A673 (cell line): ENCODE measurements around the gene TMIGD3. TPM values are rescaled to one million over a fixed set of nuclear protein-coding genes. Genes with fewer than 3 reads are reported as not detected.

ENCODE experiments used
- BruUV-seq: library from RNA; stranded (reverse); fragments of 400-500 nt; replicated peaks from 2 replicates; lab custom pipeline; 2021; lab: Mats Ljungman, UMichigan
- CTCF ChIA-PET: fragments of 300-600 bp; sonication (Branson Sonifier 250); formaldehyde crosslinking; loops from one replicate; lab custom pipeline; 2022; ENCODE audit warnings: antibody characterized with exemption; lab: Charles Lee
- POLR2A ChIA-PET: fragments of 300-600 bp; sonication (Branson Sonifier 250); formaldehyde crosslinking; loops from one replicate; lab custom pipeline; 2022; ENCODE audit warnings: antibody characterized with exemption; ENCODE audit not compliant: low non-redundant PET; lab: Charles Lee
- DNase-seq: peaks from one replicate; pipeline ENCODE4 v3.0.0-alpha.2; 2015; ENCODE audit warnings: low spot score
- H3K27ac ChIP-seq: fragments of 200-600 bp; sonication (generic); 2 replicates; pipeline ENCODE4 v1.5.1; 2016; ENCODE audit warnings: mixed run types, low read depth, mild to moderate bottlenecking, mixed read lengths, antibody characterized with exemption, low read length; ENCODE audit not compliant: poor library complexity, severe bottlenecking
- H3K27me3 ChIP-seq: fragments of 200-600 bp; sonication (generic); replicated peaks from 2 replicates; pipeline ENCODE4 v1.6.1; 2017; ENCODE audit warnings: mixed run types, low read depth, mild to moderate bottlenecking, mixed read lengths, antibody characterized with exemption, low read length; ENCODE audit not compliant: insufficient read depth, poor library complexity
- H3K36me3 ChIP-seq: fragments of 200-600 bp; sonication (generic); 2 replicates; pipeline ENCODE4 v1.6.1; 2016; ENCODE audit warnings: mixed run types, mild to moderate bottlenecking, mixed read lengths, antibody characterized with exemption, low read length; ENCODE audit not compliant: insufficient read depth, poor library complexity, severe bottlenecking
- H3K4me1 ChIP-seq: fragments of 200-600 bp; sonication (generic); 2 replicates; pipeline ENCODE4 v1.6.1; 2017; ENCODE audit warnings: mixed run types, mild to moderate bottlenecking, mixed read lengths, antibody characterized with exemption, low read length; ENCODE audit not compliant: insufficient read depth, poor library complexity, severe bottlenecking
- H3K4me3 ChIP-seq: fragments of 200-600 bp; sonication (generic); 2 replicates; pipeline ENCODE4 v1.5.1; 2016; ENCODE audit warnings: low read depth, mixed run types, mild to moderate bottlenecking, mixed read lengths, low read length; ENCODE audit not compliant: poor library complexity, severe bottlenecking
- H3K9me3 ChIP-seq: fragments of 200-600 bp; sonication (generic); 2 replicates; pipeline ENCODE4 v1.6.1; 2016; ENCODE audit warnings: mixed run types, low read depth, mild to moderate bottlenecking, mixed read lengths, antibody characterized with exemption, low read length; ENCODE audit not compliant: poor library complexity, severe bottlenecking
- EZH2 ChIP-seq: fragments of 200-600 bp; sonication (generic); IDR thresholded peaks from 2 replicates; pipeline ENCODE4 v1.6.1; 2017; ENCODE audit warnings: borderline replicate concordance, low read depth, mild to moderate bottlenecking, mixed read lengths, antibody characterized with exemption, low read length; ENCODE audit not compliant: poor library complexity, severe bottlenecking
- intact Hi-C: fragments of 100-400 bp; cut with micrococcal nuclease; formaldehyde crosslinking; loops from one replicate; pipeline ENCODE4 v1.10.0; 2022; ENCODE audit not compliant: unreplicated experiment
- total RNA-seq: library from RNA; stranded (reverse); gene quantifications from 2 replicates; pipeline ENCODE4 v1.2.3, GENCODE V29; 2021
- TF ChIP-seq, protein P1 (sequence below): fragments of 300-800, 200-600 bp; sonication (generic); conservative IDR thresholded peaks from 2 replicates; pipeline ENCODE4 v1.5.1; 2017; ENCODE audit warnings: low read depth, mild to moderate bottlenecking, antibody characterized with exemption, low read length, moderate library complexity, mixed read lengths

Gene TMIGD3
- total RNA-seq, 1 experiment from 2014 or later: not detected

DNA sequence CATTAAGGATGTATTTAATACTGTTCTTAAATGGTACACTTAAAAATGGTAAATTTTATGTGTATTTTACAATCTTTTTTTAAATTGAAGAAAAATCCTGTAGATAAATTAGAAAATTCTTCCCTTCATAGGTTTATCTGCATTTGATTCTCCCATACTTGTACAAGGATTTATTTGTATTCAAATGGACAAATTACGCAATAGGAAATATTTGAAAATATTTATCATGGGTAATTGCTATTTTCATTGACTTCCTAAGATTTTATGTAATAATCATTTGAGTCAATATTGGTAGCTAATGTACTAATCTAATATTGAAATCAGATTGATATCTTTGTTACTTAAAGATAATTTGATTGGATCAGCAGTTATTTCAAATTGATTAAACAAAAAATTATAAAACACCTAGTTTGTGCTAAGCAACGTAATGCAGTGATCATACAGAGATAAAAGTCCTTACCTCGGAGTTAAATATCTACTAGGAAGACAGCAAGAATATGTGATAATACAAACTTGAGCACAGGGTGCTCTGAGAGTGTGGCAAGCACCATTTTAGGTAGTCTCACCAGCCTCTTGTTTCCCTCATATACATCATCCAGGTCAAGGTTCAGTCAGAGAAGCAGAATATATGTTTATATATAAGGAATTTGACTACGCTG, 40.9 kb downstream of the TMIGD3 start:
- no peak for TF ChIP-seq EZH2
- TF ChIP-seq, protein P1, sequence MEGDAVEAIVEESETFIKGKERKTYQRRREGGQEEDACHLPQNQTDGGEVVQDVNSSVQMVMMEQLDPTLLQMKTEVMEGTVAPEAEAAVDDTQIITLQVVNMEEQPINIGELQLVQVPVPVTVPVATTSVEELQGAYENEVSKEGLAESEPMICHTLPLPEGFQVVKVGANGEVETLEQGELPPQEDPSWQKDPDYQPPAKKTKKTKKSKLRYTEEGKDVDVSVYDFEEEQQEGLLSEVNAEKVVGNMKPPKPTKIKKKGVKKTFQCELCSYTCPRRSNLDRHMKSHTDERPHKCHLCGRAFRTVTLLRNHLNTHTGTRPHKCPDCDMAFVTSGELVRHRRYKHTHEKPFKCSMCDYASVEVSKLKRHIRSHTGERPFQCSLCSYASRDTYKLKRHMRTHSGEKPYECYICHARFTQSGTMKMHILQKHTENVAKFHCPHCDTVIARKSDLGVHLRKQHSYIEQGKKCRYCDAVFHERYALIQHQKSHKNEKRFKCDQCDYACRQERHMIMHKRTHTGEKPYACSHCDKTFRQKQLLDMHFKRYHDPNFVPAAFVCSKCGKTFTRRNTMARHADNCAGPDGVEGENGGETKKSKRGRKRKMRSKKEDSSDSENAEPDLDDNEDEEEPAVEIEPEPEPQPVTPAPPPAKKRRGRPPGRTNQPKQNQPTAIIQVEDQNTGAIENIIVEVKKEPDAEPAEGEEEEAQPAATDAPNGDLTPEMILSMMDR: no peak
- Histone ChIP-seq H3K9me3 (no peaks in the 10 kb centered on the region), H3K27me3 (no peaks in the 10 kb centered on the region), H3K4me1 (peaks cover 5% of the 10 kb centered on the region), H3K27ac (no peak overlapping the region), H3K4me3 (no peak overlapping the region), H3K36me3 (peaks cover 44% of the 10 kb centered on the region)
- no peak for DNase-seq
- intact Hi-C loops: no loop called here
- ChIA-PET POLR2A (no interaction called here), CTCF (no interaction called here)
- no TSS peak for BruUV-seq

DNA sequence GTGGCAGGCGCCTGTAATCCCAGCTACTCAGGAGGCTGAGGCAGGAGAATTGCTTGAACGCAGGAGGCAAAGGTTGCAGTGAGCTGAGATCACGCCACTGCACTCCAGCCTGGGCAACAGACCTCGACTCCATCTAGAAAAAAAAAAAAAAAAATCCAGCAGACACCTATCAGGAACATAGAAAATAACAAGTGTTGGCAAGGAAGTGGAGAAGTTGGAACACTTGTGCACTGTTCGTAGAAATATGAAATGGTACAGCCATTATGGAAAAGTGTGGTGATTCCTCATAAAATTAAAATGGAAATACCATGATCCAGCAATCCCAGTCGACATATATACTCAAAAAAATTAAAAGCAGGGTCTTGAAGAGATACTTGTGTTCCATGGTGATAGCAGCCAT, 41.7 kb downstream of the TMIGD3 start:
- POLR2A ChIA-PET: no interaction called here
- H3K27me3 ChIP-seq: no peaks in the 10 kb centered on the region
- intact Hi-C loops: no loop called here

DNA sequence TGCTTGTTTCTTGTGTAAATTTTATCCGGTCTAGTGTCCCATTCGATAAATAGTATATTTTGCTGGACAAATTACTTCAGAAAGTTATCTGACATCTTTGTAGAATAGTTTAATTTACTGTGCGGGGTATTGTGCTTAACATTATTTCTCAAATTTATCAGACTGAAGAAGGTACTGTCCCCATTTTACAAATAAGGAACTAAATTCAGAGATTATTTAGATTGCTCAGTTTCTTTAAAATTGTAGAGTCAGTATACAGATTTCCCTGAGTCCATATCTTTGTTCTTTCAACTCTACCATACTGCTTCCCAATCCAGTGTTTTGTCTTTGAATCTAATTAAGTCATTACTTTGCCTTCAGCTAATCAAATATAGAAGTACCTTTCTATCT, 47.8 kb downstream of the TMIGD3 start:
- intact Hi-C loops: no loop called here
- ChIA-PET CTCF (no interaction called here), POLR2A (no interaction called here)
- Histone ChIP-seq H3K27ac (no peak overlapping the region), H3K4me3 (no peak overlapping the region), H3K36me3 (peaks cover 82% of the 10 kb centered on the region), H3K9me3 (no peaks in the 10 kb centered on the region), H3K4me1 (peaks cover 9% of the 10 kb centered on the region), H3K27me3 (no peaks in the 10 kb centered on the region)
- BruUV-seq: no TSS peak
- DNase-seq: no peak
- TF ChIP-seq, protein P1: no peak
- TF ChIP-seq EZH2: no peak

More for the DNA sequence above, 41.7 kb downstream of the TMIGD3 start:
- DNase-seq: no peak
- Histone ChIP-seq H3K4me1 (peaks cover 5% of the 10 kb centered on the region), H3K4me3 (no peak overlapping the region), H3K9me3 (no peaks in the 10 kb centered on the region), H3K27ac (no peak overlapping the region), H3K36me3 (peaks cover 52% of the 10 kb centered on the region)
- BruUV-seq: no TSS peak
- TF ChIP-seq, protein P1: no peak
- no peak for TF ChIP-seq EZH2
- CTCF ChIA-PET: no interaction called here
